Type B pancreatic cell (in vitro differentiated cells): ENCODE measurements around the gene CBL. TPM values are rescaled to one million over a fixed set of nuclear protein-coding genes. Genes with fewer than 3 reads are reported as not detected.

ENCODE experiments used
- DNase-seq: peaks from one replicate; pipeline ENCODE4 v3.0.0; 2021; ENCODE audit warnings: mixed read lengths; ENCODE audit not compliant: unreplicated experiment; ENCODE audit errors: extremely low spot score
- H3K27ac Mint-ChIP-seq: 2 replicates; pipeline ENCODE4 v1.8.0; 2021; ENCODE audit warnings: mild to moderate bottlenecking, mixed read lengths
- H3K27me3 Mint-ChIP-seq: 2 replicates; pipeline ENCODE4 v1.8.0; 2021; ENCODE audit warnings: mixed read lengths
- H3K36me3 Mint-ChIP-seq: 2 replicates; pipeline ENCODE4 v1.8.0; 2021; ENCODE audit warnings: mixed read lengths
- H3K4me1 Mint-ChIP-seq: one replicate; pipeline ENCODE4 v1.8.0; 2021; ENCODE audit warnings: mixed read lengths; ENCODE audit not compliant: unreplicated experiment
- H3K4me3 Mint-ChIP-seq: 2 replicates; pipeline ENCODE4 v1.8.0; 2021; ENCODE audit warnings: mild to moderate bottlenecking, mixed read lengths
- H3K9me3 Mint-ChIP-seq: 2 replicates; pipeline ENCODE4 v1.8.0; 2021; ENCODE audit warnings: mixed read lengths
- total RNA-seq: library from RNA; stranded (reverse); gene quantifications from 2 replicates; pipeline ENCODE4 v1.2.1, GENCODE V29; 2021; ENCODE audit warnings: low replicate concordance
- TF ChIP-seq, protein P1 (sequence below): fragments of 200-600 bp; sonication (generic); conservative IDR thresholded peaks from 2 replicates; pipeline ENCODE4 v1.5.0; 2021; ENCODE audit warnings: antibody characterized with exemption, mild to moderate bottlenecking

Gene CBL
- total RNA-seq, 1 donor from 2014 or later, result 21.1 TPM

DNA sequence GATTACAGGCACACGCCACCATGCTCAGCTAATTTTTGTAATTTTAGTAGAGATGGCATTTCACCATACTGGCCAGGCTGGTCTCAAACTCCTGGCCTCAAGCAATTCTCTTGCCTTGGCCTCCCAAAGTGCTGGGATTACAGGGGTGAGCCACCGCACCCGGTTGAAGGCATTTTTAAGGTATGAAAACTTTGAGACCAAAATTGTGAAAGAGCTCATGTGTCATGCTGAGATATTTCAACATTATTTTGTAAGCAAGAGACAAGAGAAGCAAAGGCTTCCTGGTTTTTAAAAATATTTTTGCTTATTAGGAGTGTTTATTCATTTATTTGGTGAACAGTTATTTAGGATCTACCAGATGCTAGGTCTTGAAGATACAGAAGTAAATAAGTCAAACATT is 14.0 kb upstream of the CBL start:
- Mint-ChIP-seq H3K9me3 (no peaks in the 10 kb centered on the region), H3K4me3 (no peak overlapping the region), H3K27me3 (no peaks in the 10 kb centered on the region), H3K27ac (no peak overlapping the region), H3K4me1 (peaks cover 5% of the 10 kb centered on the region), H3K36me3 (no peaks in the 10 kb centered on the region)
- DNase-seq, result no peak
- TF ChIP-seq, protein P1, sequence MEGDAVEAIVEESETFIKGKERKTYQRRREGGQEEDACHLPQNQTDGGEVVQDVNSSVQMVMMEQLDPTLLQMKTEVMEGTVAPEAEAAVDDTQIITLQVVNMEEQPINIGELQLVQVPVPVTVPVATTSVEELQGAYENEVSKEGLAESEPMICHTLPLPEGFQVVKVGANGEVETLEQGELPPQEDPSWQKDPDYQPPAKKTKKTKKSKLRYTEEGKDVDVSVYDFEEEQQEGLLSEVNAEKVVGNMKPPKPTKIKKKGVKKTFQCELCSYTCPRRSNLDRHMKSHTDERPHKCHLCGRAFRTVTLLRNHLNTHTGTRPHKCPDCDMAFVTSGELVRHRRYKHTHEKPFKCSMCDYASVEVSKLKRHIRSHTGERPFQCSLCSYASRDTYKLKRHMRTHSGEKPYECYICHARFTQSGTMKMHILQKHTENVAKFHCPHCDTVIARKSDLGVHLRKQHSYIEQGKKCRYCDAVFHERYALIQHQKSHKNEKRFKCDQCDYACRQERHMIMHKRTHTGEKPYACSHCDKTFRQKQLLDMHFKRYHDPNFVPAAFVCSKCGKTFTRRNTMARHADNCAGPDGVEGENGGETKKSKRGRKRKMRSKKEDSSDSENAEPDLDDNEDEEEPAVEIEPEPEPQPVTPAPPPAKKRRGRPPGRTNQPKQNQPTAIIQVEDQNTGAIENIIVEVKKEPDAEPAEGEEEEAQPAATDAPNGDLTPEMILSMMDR, result no peak

DNA sequence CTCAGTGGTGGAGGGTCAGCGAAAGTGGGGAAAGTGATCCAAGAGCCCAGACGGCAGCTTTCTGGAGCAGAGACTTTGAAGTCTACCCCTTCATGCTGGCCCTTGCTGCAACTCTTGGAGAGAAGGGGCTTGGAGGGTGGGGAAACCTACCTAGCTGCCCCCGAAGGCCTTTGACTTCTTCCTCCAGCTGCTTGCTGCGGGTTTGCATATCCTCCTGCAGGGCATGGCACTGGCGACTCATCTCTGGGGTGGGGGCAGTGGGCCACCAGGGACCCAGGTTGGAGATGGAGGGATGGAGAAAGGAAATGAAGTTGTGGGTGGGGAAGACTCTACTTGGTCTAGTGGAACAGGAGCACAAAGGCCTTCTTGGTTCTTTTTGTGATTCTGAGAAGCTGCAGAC is 13.1 kb upstream of the CBL start:
- Mint-ChIP-seq H3K9me3 (no peaks in the 10 kb centered on the region), H3K36me3 (no peaks in the 10 kb centered on the region), H3K4me1 (peaks cover 5% of the 10 kb centered on the region), H3K27ac (no peak overlapping the region), H3K27me3 (no peaks in the 10 kb centered on the region), H3K4me3 (no peak overlapping the region)
- no peak for DNase-seq
- TF ChIP-seq, protein P1, result no peak

DNA sequence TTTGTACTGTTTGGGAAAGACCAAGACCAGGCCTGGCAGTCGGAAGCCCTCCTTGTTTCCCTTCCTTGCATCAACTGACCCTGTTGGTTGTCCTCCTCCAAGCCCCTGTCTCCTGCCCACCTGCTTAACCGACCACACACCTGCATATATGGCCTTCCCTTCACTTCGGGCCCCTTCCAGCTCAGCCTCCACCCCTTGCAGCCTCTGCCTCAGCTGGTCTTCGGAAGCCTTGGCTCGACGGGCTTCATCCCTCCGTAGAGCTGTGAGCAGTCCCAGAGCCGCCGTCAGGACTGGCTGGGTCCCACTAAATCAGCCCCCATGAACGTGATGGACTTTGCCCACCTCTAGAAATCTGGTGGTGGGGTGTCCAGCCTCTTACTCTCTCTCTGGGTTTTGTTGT is 12.5 kb upstream of the CBL start:
- no peaks in the 10 kb centered on the region for H3K9me3 Mint-ChIP-seq
- no peak overlapping the region for H3K4me3 Mint-ChIP-seq
- no peak for DNase-seq
- no peak overlapping the region for H3K27ac Mint-ChIP-seq
- TF ChIP-seq, protein P1, result no peak
- H3K36me3 Mint-ChIP-seq, result no peaks in the 10 kb centered on the region
- peaks cover 5% of the 10 kb centered on the region for H3K4me1 Mint-ChIP-seq
- H3K27me3 Mint-ChIP-seq, result no peaks in the 10 kb centered on the region

DNA sequence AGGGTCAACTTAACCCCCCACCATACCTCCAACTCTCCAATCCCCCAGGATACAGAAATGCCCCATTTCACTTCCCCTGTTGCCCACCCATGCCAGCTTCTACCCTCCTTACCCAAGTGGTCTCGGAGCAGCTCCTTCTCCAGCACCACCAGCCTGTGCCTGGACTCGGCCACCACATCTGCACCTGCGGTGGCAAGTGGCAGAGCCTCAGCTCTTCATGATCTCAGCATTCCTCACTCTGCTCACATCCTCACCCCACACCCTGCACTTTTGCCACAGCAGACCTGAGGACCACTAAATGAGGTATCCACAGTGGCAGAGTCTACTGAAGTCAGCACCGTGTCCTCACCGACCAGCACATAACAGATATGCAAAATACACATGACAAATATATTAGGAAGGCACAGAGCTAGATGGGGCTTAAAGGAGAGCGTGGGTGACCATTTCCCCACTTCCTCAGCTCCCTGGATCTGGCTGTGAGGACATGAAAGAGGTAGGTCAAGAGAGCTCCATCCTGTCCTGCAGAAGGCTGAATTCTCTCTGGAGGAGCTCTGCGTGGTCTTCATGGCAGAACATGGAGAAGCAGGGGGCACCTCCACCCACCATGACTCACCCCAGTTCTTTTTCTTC is 11.2 kb upstream of the CBL start:
- Mint-ChIP-seq H3K27ac (no peak overlapping the region), H3K9me3 (no peaks in the 10 kb centered on the region), H3K4me1 (peaks cover 5% of the 10 kb centered on the region), H3K36me3 (no peaks in the 10 kb centered on the region), H3K4me3 (no peak overlapping the region), H3K27me3 (no peaks in the 10 kb centered on the region)
- DNase-seq, result no peak
- TF ChIP-seq, protein P1, result no peak

- Mint-ChIP-seq H3K27ac (no peak overlapping the region), H3K4me3 (no peak overlapping the region), H3K4me1 (peaks cover 5% of the 10 kb centered on the region), H3K27me3 (no peaks in the 10 kb centered on the region), H3K9me3 (no peaks in the 10 kb centered on the region), H3K36me3 (no peaks in the 10 kb centered on the region)
- TF ChIP-seq, protein P1, result no peak
- no peak for DNase-seq
Observed at GRCh38 chr11:119195680-119196079, 10.5 kb upstream of the CBL start.
